ENCODE data around the gene ZYG11A. TPM values are rescaled to one million over a fixed set of nuclear protein-coding genes. Genes with fewer than 3 reads are reported as not detected.

Gene ZYG11A
- total and polyA plus RNA-seq, 2 of the 13 experiments (the other 11 are each of a cell fraction or from before 2014, with no cell fraction given) = not detected

DNA sequence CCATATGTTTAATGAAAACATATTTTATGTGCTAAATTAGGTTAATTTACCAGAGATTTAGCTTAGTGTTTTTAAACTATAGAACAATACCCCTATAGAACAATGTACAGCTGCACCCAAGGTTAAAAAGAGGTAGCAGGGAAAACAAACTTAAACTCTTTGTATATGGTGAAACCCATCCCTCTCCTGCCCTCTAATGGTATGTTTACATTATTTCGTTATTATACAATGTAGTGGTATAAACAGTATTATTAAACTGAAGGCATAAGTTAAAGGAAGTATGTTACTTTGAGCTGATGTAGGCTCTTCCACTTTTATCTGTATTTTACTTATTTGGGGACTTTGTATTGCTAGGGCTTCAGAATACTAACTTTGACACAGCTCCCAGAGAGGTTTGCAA is 16.7 kb upstream of the ZYG11A start:
- Histone ChIP-seq H3K9ac (ENCODE audit: insufficient read depth, low read depth, low read length) (no peak overlapping the region), H3K4me2 (ENCODE audit: low read depth, low read length) (no peak overlapping the region), H3K27ac (ENCODE audit: extremely low read length, insufficient read depth, low read length) (no peak overlapping the region), H3K4me3 (replicated peaks in 1 of 3; ENCODE audit: insufficient read depth in 1 of 3, low read depth in 2 of 3, low read length in 3 of 3) (no peak overlapping the region), H3K79me2 (ENCODE audit: insufficient read depth, low read length) (no peaks in the 10 kb centered on the region), H4K20me1 (ENCODE audit: insufficient read depth, low read length) (no peaks in the 10 kb centered on the region), H3K9me3 (ENCODE audit: low read length) (no peaks in the 10 kb centered on the region), H3K27me3 (ENCODE audit: control insufficient read depth in 1 of 2, insufficient read depth in 2 of 2, low read length in 2 of 2) (no peaks in the 10 kb centered on the region), H3K36me3 (replicated peaks in 1 of 2; ENCODE audit: control insufficient read depth in 1 of 2, insufficient read depth in 2 of 2, low read length in 2 of 2) (no peaks in the 10 kb centered on the region; a peak in 1 of 5 replicates), H2AFZ (ENCODE audit: low read length) (no peak overlapping the region), H3K4me1 (ENCODE audit: insufficient read depth, low read length) (no peaks in the 10 kb centered on the region)
- in situ Hi-C loops (cut with HindIII; ENCODE audit: extremely low pct_ligation_motif_present, low pct_unique_long_range_greater_than_20kb) (no loop called here), intact Hi-C loops (cut with micrococcal nuclease; ENCODE audit: unreplicated experiment) (loop anchor here (10.0 kb wide), 1 partner anchor 121 kb away; no protein-coding TSS in a partner anchor)
- POLR2A ChIA-PET = interaction anchor here (0.8 kb wide), 1 partner anchor 22 kb away, joined by 3 read pairs; no protein-coding TSS in a partner anchor
- DNase-seq (ENCODE audit: low spot score) (no peak), FAIRE-seq (no peak), ATAC-seq (no peak; the same call in 2 of the 3 replicates)
- no TSS peak for BruUV-seq (replicated peaks)
- CTCF ChIA-PET (ENCODE audit: low intra/inter-chr PET ratio, low total read pairs) = no interaction called here
- WGBS (ENCODE audit: low lambda C conversion rate) = 30% methylated on average over 1 of the region's 1 CpG
- TF ChIP-seq ZNF841 (CRISPR knock-in tag; IDR thresholded peaks at IDR 0.05; ENCODE audit: borderline replicate concordance) (no peak), REXO4 (CRISPR knock-in tag; IDR thresholded peaks at IDR 0.05; ENCODE audit: borderline replicate concordance) (no peak), RARA (CRISPR knock-in tag; IDR thresholded peaks at IDR 0.05) (no peak), STAG1 (CRISPR knock-in tag; IDR thresholded peaks at IDR 0.05) (peak; percentile 34)
- TF ChIP-seq, protein P1, sequence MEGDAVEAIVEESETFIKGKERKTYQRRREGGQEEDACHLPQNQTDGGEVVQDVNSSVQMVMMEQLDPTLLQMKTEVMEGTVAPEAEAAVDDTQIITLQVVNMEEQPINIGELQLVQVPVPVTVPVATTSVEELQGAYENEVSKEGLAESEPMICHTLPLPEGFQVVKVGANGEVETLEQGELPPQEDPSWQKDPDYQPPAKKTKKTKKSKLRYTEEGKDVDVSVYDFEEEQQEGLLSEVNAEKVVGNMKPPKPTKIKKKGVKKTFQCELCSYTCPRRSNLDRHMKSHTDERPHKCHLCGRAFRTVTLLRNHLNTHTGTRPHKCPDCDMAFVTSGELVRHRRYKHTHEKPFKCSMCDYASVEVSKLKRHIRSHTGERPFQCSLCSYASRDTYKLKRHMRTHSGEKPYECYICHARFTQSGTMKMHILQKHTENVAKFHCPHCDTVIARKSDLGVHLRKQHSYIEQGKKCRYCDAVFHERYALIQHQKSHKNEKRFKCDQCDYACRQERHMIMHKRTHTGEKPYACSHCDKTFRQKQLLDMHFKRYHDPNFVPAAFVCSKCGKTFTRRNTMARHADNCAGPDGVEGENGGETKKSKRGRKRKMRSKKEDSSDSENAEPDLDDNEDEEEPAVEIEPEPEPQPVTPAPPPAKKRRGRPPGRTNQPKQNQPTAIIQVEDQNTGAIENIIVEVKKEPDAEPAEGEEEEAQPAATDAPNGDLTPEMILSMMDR (CRISPR knock-in tag; IDR thresholded peaks at IDR 0.05) = 0 out of 2 replicates have a peak, but pooled peaks have one; percentile 6

DNA sequence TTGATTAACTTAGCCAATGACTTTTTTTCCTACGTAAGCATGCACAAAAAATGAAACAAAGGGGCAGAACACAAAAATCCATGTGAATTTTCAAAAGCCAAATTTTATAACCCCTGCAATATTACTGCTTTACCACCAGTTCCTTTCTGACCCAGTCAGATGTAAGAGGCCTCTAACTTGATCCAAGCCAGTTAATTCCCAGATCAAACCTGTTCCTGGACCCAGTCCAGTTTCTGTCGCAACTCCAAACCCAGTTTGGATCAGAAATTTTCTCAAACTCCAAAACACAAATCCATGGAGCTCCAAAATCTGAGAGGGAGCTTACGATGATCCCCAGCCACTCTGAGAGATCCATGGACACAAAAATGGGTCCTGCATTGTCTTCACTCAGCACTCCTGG is 7.8 kb upstream of the ZYG11A start:
- Histone ChIP-seq H3K36me3 (replicated peaks in 1 of 2; ENCODE audit: control insufficient read depth in 1 of 2, insufficient read depth in 2 of 2, low read length in 2 of 2) (no peaks in the 10 kb centered on the region), H2AFZ (ENCODE audit: low read length) (no peak overlapping the region), H3K4me3 (replicated peaks in 1 of 3; ENCODE audit: insufficient read depth in 1 of 3, low read depth in 2 of 3, low read length in 3 of 3) (no peak overlapping the region), H3K27ac (ENCODE audit: extremely low read length, insufficient read depth, low read length) (no peak overlapping the region), H3K79me2 (ENCODE audit: insufficient read depth, low read length) (no peaks in the 10 kb centered on the region), H3K27me3 (ENCODE audit: control insufficient read depth in 1 of 2, insufficient read depth in 2 of 2, low read length in 2 of 2) (no peaks in the 10 kb centered on the region; a peak in 1 of 5 replicates), H4K20me1 (ENCODE audit: insufficient read depth, low read length) (no peaks in the 10 kb centered on the region), H3K4me2 (ENCODE audit: low read depth, low read length) (no peak overlapping the region), H3K9me3 (ENCODE audit: low read length) (no peaks in the 10 kb centered on the region), H3K9ac (ENCODE audit: insufficient read depth, low read depth, low read length) (no peak overlapping the region), H3K4me1 (ENCODE audit: insufficient read depth, low read length) (no peaks in the 10 kb centered on the region; the same call in 1 of the 2 replicates)
- DNase-seq (ENCODE audit: low spot score) = no peak
- in situ Hi-C loops (cut with HindIII; ENCODE audit: extremely low pct_ligation_motif_present, low pct_unique_long_range_greater_than_20kb) (no loop called here), intact Hi-C loops (cut with micrococcal nuclease; ENCODE audit: unreplicated experiment) (no loop called here)
- BruUV-seq (replicated peaks) = no TSS peak
- no peak for FAIRE-seq
- ChIA-PET CTCF (ENCODE audit: low intra/inter-chr PET ratio, low total read pairs) (no interaction called here), POLR2A (no interaction called here)
- 66% methylated on average over 3 of the region's 3 CpGs for WGBS (ENCODE audit: low lambda C conversion rate)
- no peak for ATAC-seq
- no peak for TF ChIP-seq SRSF9 (IDR thresholded peaks at IDR 0.05; ENCODE audit: borderline replicate concordance, insufficient read depth, low read depth, low read length, poor library complexity, severe bottlenecking)
- TF ChIP-seq FOXJ3 (CRISPR knock-in tag; IDR thresholded peaks at IDR 0.05; ENCODE audit: borderline replicate concordance) = no peak
- TF ChIP-seq ZNF75D (CRISPR knock-in tag; IDR thresholded peaks at IDR 0.05; ENCODE audit: borderline replicate concordance) = no peak
- TF ChIP-seq ZNF629 (CRISPR knock-in tag; conservative IDR thresholded peaks at IDR 0.05) = no peak
- TF ChIP-seq, protein P2, sequence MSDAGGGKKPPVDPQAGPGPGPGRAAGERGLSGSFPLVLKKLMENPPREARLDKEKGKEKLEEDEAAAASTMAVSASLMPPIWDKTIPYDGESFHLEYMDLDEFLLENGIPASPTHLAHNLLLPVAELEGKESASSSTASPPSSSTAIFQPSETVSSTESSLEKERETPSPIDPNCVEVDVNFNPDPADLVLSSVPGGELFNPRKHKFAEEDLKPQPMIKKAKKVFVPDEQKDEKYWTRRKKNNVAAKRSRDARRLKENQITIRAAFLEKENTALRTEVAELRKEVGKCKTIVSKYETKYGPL (CRISPR knock-in tag; IDR thresholded peaks at IDR 0.05) = no peak
- no peak for TF ChIP-seq NFYC (CRISPR knock-in tag; IDR thresholded peaks at IDR 0.05)
- TF ChIP-seq, protein P3, sequence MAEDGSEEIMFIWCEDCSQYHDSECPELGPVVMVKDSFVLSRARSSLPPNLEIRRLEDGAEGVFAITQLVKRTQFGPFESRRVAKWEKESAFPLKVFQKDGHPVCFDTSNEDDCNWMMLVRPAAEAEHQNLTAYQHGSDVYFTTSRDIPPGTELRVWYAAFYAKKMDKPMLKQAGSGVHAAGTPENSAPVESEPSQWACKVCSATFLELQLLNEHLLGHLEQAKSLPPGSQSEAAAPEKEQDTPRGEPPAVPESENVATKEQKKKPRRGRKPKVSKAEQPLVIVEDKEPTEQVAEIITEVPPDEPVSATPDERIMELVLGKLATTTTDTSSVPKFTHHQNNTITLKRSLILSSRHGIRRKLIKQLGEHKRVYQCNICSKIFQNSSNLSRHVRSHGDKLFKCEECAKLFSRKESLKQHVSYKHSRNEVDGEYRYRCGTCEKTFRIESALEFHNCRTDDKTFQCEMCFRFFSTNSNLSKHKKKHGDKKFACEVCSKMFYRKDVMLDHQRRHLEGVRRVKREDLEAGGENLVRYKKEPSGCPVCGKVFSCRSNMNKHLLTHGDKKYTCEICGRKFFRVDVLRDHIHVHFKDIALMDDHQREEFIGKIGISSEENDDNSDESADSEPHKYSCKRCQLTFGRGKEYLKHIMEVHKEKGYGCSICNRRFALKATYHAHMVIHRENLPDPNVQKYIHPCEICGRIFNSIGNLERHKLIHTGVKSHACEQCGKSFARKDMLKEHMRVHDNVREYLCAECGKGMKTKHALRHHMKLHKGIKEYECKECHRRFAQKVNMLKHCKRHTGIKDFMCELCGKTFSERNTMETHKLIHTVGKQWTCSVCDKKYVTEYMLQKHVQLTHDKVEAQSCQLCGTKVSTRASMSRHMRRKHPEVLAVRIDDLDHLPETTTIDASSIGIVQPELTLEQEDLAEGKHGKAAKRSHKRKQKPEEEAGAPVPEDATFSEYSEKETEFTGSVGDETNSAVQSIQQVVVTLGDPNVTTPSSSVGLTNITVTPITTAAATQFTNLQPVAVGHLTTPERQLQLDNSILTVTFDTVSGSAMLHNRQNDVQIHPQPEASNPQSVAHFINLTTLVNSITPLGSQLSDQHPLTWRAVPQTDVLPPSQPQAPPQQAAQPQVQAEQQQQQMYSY (CRISPR knock-in tag; IDR thresholded peaks at IDR 0.05) = no peak

Measured in HepG2 (cell line).